HepG2 (cell line): ENCODE data around the gene NDUFB10. TPM values are rescaled to one million over a fixed set of nuclear protein-coding genes. Genes with fewer than 3 reads are reported as not detected.
A peak's percentile ranks its signal among the peaks of the same experiment; 100 is the strongest.

ENCODE experiments used
- AGO2 ChIP-seq: fragments of 200-400 bp; formaldehyde crosslinking; optimal IDR thresholded peaks from 2 replicates; pipeline ENCODE3; 2017; ENCODE audit warnings: mild to moderate bottlenecking, low read depth, low read length, moderate library complexity
- ARNTL ChIP-seq: sonication (generic); formaldehyde crosslinking; IDR thresholded peaks from 2 replicates; pipeline ENCODE4 v1.4.0; 2020; ENCODE audit warnings: mild to moderate bottlenecking, missing genetic modification reagents
- CBFB ChIP-seq: sonication (generic); formaldehyde crosslinking; IDR thresholded peaks from 2 replicates; pipeline ENCODE4 v1.4.0; 2020; ENCODE audit warnings: missing genetic modification reagents
- ELF3 ChIP-seq: IDR thresholded peaks from 2 replicates; pipeline ENCODE4 v1.6.1; 2016; ENCODE audit warnings: missing genetic modification reagents, missing compliant biosample characterization
- FOXJ3 ChIP-seq: sonication (generic); formaldehyde crosslinking; IDR thresholded peaks from 2 replicates; pipeline ENCODE4 v1.4.0; 2020; ENCODE audit warnings: missing genetic modification reagents, mild to moderate bottlenecking, borderline replicate concordance
- GABPA ChIP-seq, 2 experiments: IDR thresholded peaks; 2 replicates each; pipeline ENCODE4 v1.6.1; 2011 to 2016; ENCODE audit warnings: low read depth in 2 of 2, low read length in 1 of 2, missing biosample characterization in 1 of 2, missing genetic modification characterization in 1 of 2
- GZF1 ChIP-seq: sonication (generic); formaldehyde crosslinking; IDR thresholded peaks from 2 replicates; pipeline ENCODE4 v1.5.1; 2020; ENCODE audit warnings: mild to moderate bottlenecking, missing genetic modification reagents
- HOXA5 ChIP-seq: sonication (generic); formaldehyde crosslinking; IDR thresholded peaks from 2 replicates; pipeline ENCODE4 v1.4.0; 2020; ENCODE audit warnings: missing genetic modification reagents
- KDM5B ChIP-seq: sonication (generic); formaldehyde crosslinking; IDR thresholded peaks from 2 replicates; pipeline ENCODE4 v1.4.0; 2020; ENCODE audit warnings: missing genetic modification reagents, mild to moderate bottlenecking, borderline replicate concordance
- PAWR ChIP-seq: sonication (generic); formaldehyde crosslinking; IDR thresholded peaks from 2 replicates; pipeline ENCODE4 v1.4.0; 2020; ENCODE audit warnings: missing genetic modification reagents, mild to moderate bottlenecking, borderline replicate concordance
- PHF21A ChIP-seq: sonication (generic); formaldehyde crosslinking; IDR thresholded peaks from 2 replicates; pipeline ENCODE4 v1.5.0; 2020; ENCODE audit warnings: mild to moderate bottlenecking, missing genetic modification reagents
- PRMT3 ChIP-seq: sonication (generic); formaldehyde crosslinking; IDR thresholded peaks from 2 replicates; pipeline ENCODE4 v1.8.1; 2022; ENCODE audit warnings: low read depth, mild to moderate bottlenecking, moderate library complexity, missing genetic modification reagents, borderline replicate concordance
- TAF15 ChIP-seq: fragments of 200-400 bp; formaldehyde crosslinking; IDR thresholded peaks from one replicate; pipeline ENCODE4 v1.6.1; 2018; ENCODE audit warnings: mild to moderate bottlenecking, low read depth, low read length; ENCODE audit not compliant: poor library complexity, severe bottlenecking
- THRA ChIP-seq: sonication (generic); formaldehyde crosslinking; IDR thresholded peaks from 2 replicates; pipeline ENCODE4 v1.4.0; 2020; ENCODE audit warnings: missing genetic modification reagents, borderline replicate concordance
- XRCC5 ChIP-seq: fragments of 200-400 bp; formaldehyde crosslinking; optimal IDR thresholded peaks from 2 replicates; pipeline ENCODE3; 2017; ENCODE audit warnings: mild to moderate bottlenecking, low read length
- ZBTB1 ChIP-seq: sonication (generic); formaldehyde crosslinking; IDR thresholded peaks from 2 replicates; pipeline ENCODE4 v1.4.0; 2020; ENCODE audit warnings: missing genetic modification reagents, borderline replicate concordance
- ZKSCAN1 ChIP-seq: fragments of 150-350 bp; IDR thresholded peaks from 2 replicates; pipeline ENCODE4 v1.6.1; 2014; ENCODE audit warnings: low read length
- ZNF441 ChIP-seq: sonication (generic); formaldehyde crosslinking; IDR thresholded peaks from 2 replicates; pipeline ENCODE4 v1.7.0; 2021; ENCODE audit warnings: missing genetic modification reagents, borderline replicate concordance
- ZNF567 ChIP-seq: sonication (generic); formaldehyde crosslinking; IDR thresholded peaks from 2 replicates; pipeline ENCODE4 v1.8.1; 2023; ENCODE audit warnings: mild to moderate bottlenecking, missing genetic modification reagents, borderline replicate concordance
- polyA plus RNA-seq, 8 experiments: library from polyadenylated mRNA; depleted of rRNA in 3 of 8; stranded (reverse) in 7 of 8; unstranded in 1 of 8; fragments of >200 nt; fragmentation: Illumina TruSeq in 4 of 8; extraction: Trizol in 4 of 8; gene quantifications; 2 replicates each; pipeline versions ENCODE4 v1.2.1 to v1.2.3, GENCODE V29; 2011 to 2016; ENCODE audit warnings: low read depth in 4 of 8, missing spikeins in 1 of 8, mixed read lengths in 1 of 8; ENCODE audit not compliant: insufficient read depth in 1 of 8
- total RNA-seq, 5 experiments: library from RNA; depleted of rRNA; stranded (reverse); fragments of >200 nt; fragmentation: Illumina TruSeq; extraction: Trizol; gene quantifications; 2 replicates each; pipeline ENCODE4 v1.2.3, GENCODE V29; 2016; ENCODE audit warnings: low read depth in 1 of 5

NDUFB10 gene
- total and polyA plus RNA-seq, 2 of the 13 experiments (the other 11 are each of a cell fraction or from before 2014, with no cell fraction given) = 68.6 to 157 TPM

- TF ChIP-seq ZKSCAN1 = 0 out of 2 replicates have a peak, but pooled peaks have one; percentile 21
- TF ChIP-seq FOXJ3 (CRISPR knock-in tag) = 0 out of 2 replicates have a peak, but pooled peaks have one; percentile 29
- TF ChIP-seq GABPA (IDR thresholded peaks at IDR 0.05; ENCODE audit: low read depth, low read length) = no peak
- TF ChIP-seq GABPA (CRISPR knock-in tag; IDR thresholded peaks at IDR 0.05; ENCODE audit: low read depth) = peak; percentile 55; the same call in 1 of the 2 replicates
- TF ChIP-seq ZNF441 = no peak
- TF ChIP-seq XRCC5 = peak; percentile 99
- no peak for TF ChIP-seq ZBTB1
- 0 out of 2 replicates have a peak, but pooled peaks have one; percentile 28 for TF ChIP-seq HOXA5 (CRISPR knock-in tag)
- TF ChIP-seq KDM5B (CRISPR knock-in tag) = peak; percentile 24; the same call in 1 of the 2 replicates
- TF ChIP-seq THRA = peak; percentile 67; the same call in 1 of the 2 replicates
- TF ChIP-seq ZNF567 (CRISPR knock-in tag) = no peak
- TF ChIP-seq AGO2 = peak; percentile 20
- peak; percentile 37; the same call in 1 of the 2 replicates for TF ChIP-seq ELF3
- TF ChIP-seq PAWR (CRISPR knock-in tag) = no peak
- TF ChIP-seq PRMT3 (CRISPR knock-in tag) = no peak
- 0 out of 2 replicates have a peak, but pooled peaks have one; percentile 62 for TF ChIP-seq GZF1
- no peak for TF ChIP-seq PHF21A (CRISPR knock-in tag)
- TF ChIP-seq TAF15 = no peak
- 0 out of 2 replicates have a peak, but pooled peaks have one; percentile 20 for TF ChIP-seq CBFB
- TF ChIP-seq ARNTL (CRISPR knock-in tag) = 0 out of 2 replicates have a peak, but pooled peaks have one; percentile 27
These were observed 44.7 kb downstream of the NDUFB10 start (continued) for GRCh38 chr16:2003827-2004641.
